ENCODE measurements around the gene HOXA11. TPM values are rescaled to one million over a fixed set of nuclear protein-coding genes. Genes with fewer than 3 reads are reported as not detected.

Gene HOXA11
- total and polyA plus RNA-seq, 4 donors = not detected

GRCh38 chr7:27181795-27182275 is 3.2 kb downstream of the HOXA11 start (continued):
- TF ChIP-seq YY1 (IDR thresholded peaks at IDR 0.05) (no peak), RXRA (IDR thresholded peaks at IDR 0.05) (no peak)

- peaks cover 0 to 4% (median 0%) of the 10 kb centered on the region in 4 donors for H3K9me3 ChIP-seq (ENCODE audit: control insufficient read depth in 4 of 4, low read length in 3 of 4)
- no peak for DNase-seq (ENCODE audit: low spot score)
- H3K27me3 ChIP-seq (ENCODE audit: control insufficient read depth in 4 of 4, insufficient read depth in 4 of 4, low read length in 3 of 4) = peaks cover 18 to 68% (median 25%) of the 10 kb centered on the region in 4 donors
- no peak for TF ChIP-seq ZBTB33 (IDR thresholded peaks at IDR 0.05)
- TF ChIP-seq, protein P1, sequence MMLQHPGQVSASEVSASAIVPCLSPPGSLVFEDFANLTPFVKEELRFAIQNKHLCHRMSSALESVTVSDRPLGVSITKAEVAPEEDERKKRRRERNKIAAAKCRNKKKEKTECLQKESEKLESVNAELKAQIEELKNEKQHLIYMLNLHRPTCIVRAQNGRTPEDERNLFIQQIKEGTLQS (IDR thresholded peaks at IDR 0.05) = no peak
- no peak for TF ChIP-seq JUND (IDR thresholded peaks at IDR 0.05)
- TF ChIP-seq, protein P2, sequence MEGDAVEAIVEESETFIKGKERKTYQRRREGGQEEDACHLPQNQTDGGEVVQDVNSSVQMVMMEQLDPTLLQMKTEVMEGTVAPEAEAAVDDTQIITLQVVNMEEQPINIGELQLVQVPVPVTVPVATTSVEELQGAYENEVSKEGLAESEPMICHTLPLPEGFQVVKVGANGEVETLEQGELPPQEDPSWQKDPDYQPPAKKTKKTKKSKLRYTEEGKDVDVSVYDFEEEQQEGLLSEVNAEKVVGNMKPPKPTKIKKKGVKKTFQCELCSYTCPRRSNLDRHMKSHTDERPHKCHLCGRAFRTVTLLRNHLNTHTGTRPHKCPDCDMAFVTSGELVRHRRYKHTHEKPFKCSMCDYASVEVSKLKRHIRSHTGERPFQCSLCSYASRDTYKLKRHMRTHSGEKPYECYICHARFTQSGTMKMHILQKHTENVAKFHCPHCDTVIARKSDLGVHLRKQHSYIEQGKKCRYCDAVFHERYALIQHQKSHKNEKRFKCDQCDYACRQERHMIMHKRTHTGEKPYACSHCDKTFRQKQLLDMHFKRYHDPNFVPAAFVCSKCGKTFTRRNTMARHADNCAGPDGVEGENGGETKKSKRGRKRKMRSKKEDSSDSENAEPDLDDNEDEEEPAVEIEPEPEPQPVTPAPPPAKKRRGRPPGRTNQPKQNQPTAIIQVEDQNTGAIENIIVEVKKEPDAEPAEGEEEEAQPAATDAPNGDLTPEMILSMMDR (IDR thresholded peaks at IDR 0.05; ENCODE audit: low read depth, low read length, missing input control) = no peak
- no peak for TF ChIP-seq TAF1 (conservative IDR thresholded peaks at IDR 0.05)
- TF ChIP-seq EGR1 (IDR thresholded peaks at IDR 0.05; ENCODE audit: low read depth in 2 of 2) = no peak
- TF ChIP-seq GABPA (IDR thresholded peaks at IDR 0.05 in 1 of 2, conservative IDR thresholded peaks at IDR 0.05 in 1 of 2) = no peak
- no peak for TF ChIP-seq HNF4G (IDR thresholded peaks at IDR 0.05)
- no peak for TF ChIP-seq MAX (IDR thresholded peaks at IDR 0.05)
- TF ChIP-seq FOXA1 (IDR thresholded peaks at IDR 0.05) = no peak
- TF ChIP-seq HNF4A (conservative IDR thresholded peaks at IDR 0.05) = no peak
- no peak for TF ChIP-seq FOXA2 (IDR thresholded peaks at IDR 0.05)
- TF ChIP-seq YY1 (IDR thresholded peaks at IDR 0.05) = no peak
- no peak for TF ChIP-seq NR2F2 (IDR thresholded peaks at IDR 0.05)
- no peak overlapping the region for H3K9ac ChIP-seq (ENCODE audit: low read depth in 1 of 2, low read length in 2 of 2)
- H3K27ac ChIP-seq (ENCODE audit: low read depth in 1 of 2, low read length in 2 of 2) = no peak overlapping the region
- no peaks in the 10 kb centered on the region for H3K36me3 ChIP-seq (ENCODE audit: control insufficient read depth in 4 of 4, insufficient read depth in 3 of 4, low read depth in 1 of 4, low read length in 3 of 4)
- 37% methylated on average over 12 of the region's 12 CpGs for WGBS
- H3K4me1 ChIP-seq (ENCODE audit: control insufficient read depth in 4 of 4, insufficient read depth in 4 of 4, low read length in 3 of 4) = peaks cover 2 to 24% (median 14%) of the 10 kb centered on the region in 4 donors
- no peak overlapping the region for H3K4me3 ChIP-seq (ENCODE audit: low read depth in 1 of 3, low read length in 3 of 3)
These were observed 4.3 kb downstream of the HOXA11 start for GRCh38 chr7:27180431-27181420.
